Hepatocyte (in vitro differentiated cells): ENCODE data around the gene GNAZ.

Experiments
- EZH2phosphoT487 ChIP-seq: fragments of 200-600 bp; sonication (generic); IDR thresholded peaks from one replicate; pipeline ENCODE4 v1.6.1; 2018; ENCODE audit warnings: antibody characterized with exemption, mild to moderate bottlenecking, low read depth, moderate library complexity; ENCODE audit not compliant: unreplicated experiment, severe bottlenecking
- TF ChIP-seq, protein P1 (sequence below): fragments of 200-600 bp; sonication (generic); IDR thresholded peaks from 2 replicates; pipeline ENCODE4 v1.5.1; 2016; ENCODE audit warnings: antibody characterized with exemption, mild to moderate bottlenecking; ENCODE audit not compliant: poor library complexity

GRCh38 chr22:23115825-23116494 is 45.6 kb downstream of the GNAZ start:
- TF ChIP-seq, protein P1, sequence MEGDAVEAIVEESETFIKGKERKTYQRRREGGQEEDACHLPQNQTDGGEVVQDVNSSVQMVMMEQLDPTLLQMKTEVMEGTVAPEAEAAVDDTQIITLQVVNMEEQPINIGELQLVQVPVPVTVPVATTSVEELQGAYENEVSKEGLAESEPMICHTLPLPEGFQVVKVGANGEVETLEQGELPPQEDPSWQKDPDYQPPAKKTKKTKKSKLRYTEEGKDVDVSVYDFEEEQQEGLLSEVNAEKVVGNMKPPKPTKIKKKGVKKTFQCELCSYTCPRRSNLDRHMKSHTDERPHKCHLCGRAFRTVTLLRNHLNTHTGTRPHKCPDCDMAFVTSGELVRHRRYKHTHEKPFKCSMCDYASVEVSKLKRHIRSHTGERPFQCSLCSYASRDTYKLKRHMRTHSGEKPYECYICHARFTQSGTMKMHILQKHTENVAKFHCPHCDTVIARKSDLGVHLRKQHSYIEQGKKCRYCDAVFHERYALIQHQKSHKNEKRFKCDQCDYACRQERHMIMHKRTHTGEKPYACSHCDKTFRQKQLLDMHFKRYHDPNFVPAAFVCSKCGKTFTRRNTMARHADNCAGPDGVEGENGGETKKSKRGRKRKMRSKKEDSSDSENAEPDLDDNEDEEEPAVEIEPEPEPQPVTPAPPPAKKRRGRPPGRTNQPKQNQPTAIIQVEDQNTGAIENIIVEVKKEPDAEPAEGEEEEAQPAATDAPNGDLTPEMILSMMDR: no peak
- TF ChIP-seq EZH2phosphoT487: no peak
